ENCODE results near the gene KLK14. TPM values are rescaled to one million over a fixed set of nuclear protein-coding genes. Genes with fewer than 3 reads are reported as not detected.

KLK14 gene
- total and polyA plus RNA-seq, 2 donors from 2014 or later = 0.22 TPM; not detected in 1

- Histone ChIP-seq H3K27ac (ENCODE audit: low read depth in 2 of 2, low read length in 2 of 2) (no peak overlapping the region), H3K9ac (ENCODE audit: low read length in 3 of 3) (no peak overlapping the region), H3K4me3 (ENCODE audit: low read length in 3 of 3) (no peak overlapping the region), H3K27me3 (ENCODE audit: control insufficient read depth, insufficient read depth, low read length) (no peaks in the 10 kb centered on the region), H3K4me1 (ENCODE audit: control insufficient read depth in 2 of 3, insufficient read depth in 2 of 3, low read depth in 1 of 3, low read length in 3 of 3) (no peaks in the 10 kb centered on the region), H3K9me3 (ENCODE audit: control insufficient read depth in 2 of 3, insufficient read depth in 1 of 3, low read length in 3 of 3) (no peaks in the 10 kb centered on the region), H3K36me3 (ENCODE audit: control insufficient read depth in 2 of 3, insufficient read depth in 3 of 3, low read length in 3 of 3) (no peaks in the 10 kb centered on the region)
- TF ChIP-seq CTCF (IDR thresholded peaks at IDR 0.05; ENCODE audit: borderline replicate concordance, extremely low read depth, insufficient read depth) = no peak
- DNase-seq (no peak), FAIRE-seq (no peak)
- intact Hi-C loops (cut with DNase I) = no loop called here
Measured at GRCh38 chr19:51044327-51044726, 38.4 kb downstream of the KLK14 start.

- no peak for FAIRE-seq
- Histone ChIP-seq H3K36me3 (ENCODE audit: control insufficient read depth in 2 of 3, insufficient read depth in 3 of 3, low read length in 3 of 3) (no peaks in the 10 kb centered on the region), H3K27me3 (ENCODE audit: control insufficient read depth, insufficient read depth, low read length) (no peaks in the 10 kb centered on the region), H3K27ac (ENCODE audit: low read depth in 2 of 2, low read length in 2 of 2) (no peak overlapping the region), H3K9ac (ENCODE audit: low read length in 3 of 3) (no peak overlapping the region), H3K4me3 (ENCODE audit: low read length in 3 of 3) (no peak overlapping the region), H3K4me1 (ENCODE audit: control insufficient read depth in 2 of 3, insufficient read depth in 2 of 3, low read depth in 1 of 3, low read length in 3 of 3) (no peaks in the 10 kb centered on the region), H3K9me3 (ENCODE audit: control insufficient read depth in 2 of 3, insufficient read depth in 1 of 3, low read length in 3 of 3) (no peaks in the 10 kb centered on the region)
- TF ChIP-seq CTCF (IDR thresholded peaks at IDR 0.05; ENCODE audit: borderline replicate concordance, extremely low read depth, insufficient read depth) = no peak
- no peak for DNase-seq
- intact Hi-C loops (cut with DNase I) = no loop called here
Measured at GRCh38 chr19:51043497-51043896, 39.2 kb downstream of the KLK14 start.

- DNase-seq (no peak), FAIRE-seq (no peak)
- intact Hi-C loops (cut with DNase I) = no loop called here
- H3K27ac ChIP-seq (ENCODE audit: low read depth in 2 of 2, low read length in 2 of 2) = no peak overlapping the region
- no peaks in the 10 kb centered on the region for H3K9me3 ChIP-seq (ENCODE audit: control insufficient read depth in 2 of 3, insufficient read depth in 1 of 3, low read length in 3 of 3)
- no peak overlapping the region for H3K4me3 ChIP-seq (ENCODE audit: low read length in 3 of 3)
- no peaks in the 10 kb centered on the region for H3K36me3 ChIP-seq (ENCODE audit: control insufficient read depth in 2 of 3, insufficient read depth in 3 of 3, low read length in 3 of 3)
- no peak overlapping the region for H3K9ac ChIP-seq (ENCODE audit: low read length in 3 of 3)
- no peak for TF ChIP-seq CTCF (IDR thresholded peaks at IDR 0.05; ENCODE audit: borderline replicate concordance, extremely low read depth, insufficient read depth)
- no peaks in the 10 kb centered on the region for H3K4me1 ChIP-seq (ENCODE audit: control insufficient read depth in 2 of 3, insufficient read depth in 2 of 3, low read depth in 1 of 3, low read length in 3 of 3)
- H3K27me3 ChIP-seq (ENCODE audit: control insufficient read depth, insufficient read depth, low read length) = no peaks in the 10 kb centered on the region
Measured at GRCh38 chr19:51040151-51040550, 42.5 kb downstream of the KLK14 start.

GRCh38 chr19:51036519-51036918 lies 46.2 kb downstream of the KLK14 start:
- no peak for FAIRE-seq
- H3K27me3 ChIP-seq (ENCODE audit: control insufficient read depth, insufficient read depth, low read length) = no peaks in the 10 kb centered on the region
- intact Hi-C loops (cut with DNase I) = no loop called here
- H3K4me1 ChIP-seq (ENCODE audit: control insufficient read depth in 2 of 3, insufficient read depth in 2 of 3, low read depth in 1 of 3, low read length in 3 of 3) = no peaks in the 10 kb centered on the region
- TF ChIP-seq CTCF (IDR thresholded peaks at IDR 0.05; ENCODE audit: borderline replicate concordance, extremely low read depth, insufficient read depth) = no peak
- no peak overlapping the region for H3K4me3 ChIP-seq (ENCODE audit: low read length in 3 of 3)
- no peak overlapping the region for H3K27ac ChIP-seq (ENCODE audit: low read depth in 2 of 2, low read length in 2 of 2)
- no peaks in the 10 kb centered on the region for H3K36me3 ChIP-seq (ENCODE audit: control insufficient read depth in 2 of 3, insufficient read depth in 3 of 3, low read length in 3 of 3)
- no peaks in the 10 kb centered on the region for H3K9me3 ChIP-seq (ENCODE audit: control insufficient read depth in 2 of 3, insufficient read depth in 1 of 3, low read length in 3 of 3)
- no peak overlapping the region for H3K9ac ChIP-seq (ENCODE audit: low read length in 3 of 3)
- DNase-seq = no peak
